GM19463 (cell line): Measurements from ENCODE around the gene CCL7.

Experiments used
- ATAC-seq: cut with Tn5 transposase; IDR thresholded peaks from one replicate; pipeline ENCODE4 v1.9.1; 2021; ENCODE audit warnings: mild to moderate bottlenecking, moderate library complexity; ENCODE audit not compliant: unreplicated experiment

CCL7 gene

GRCh38 chr17:34283571-34283970 is 13.6 kb downstream of the CCL7 start:
- no peak for ATAC-seq

GRCh38 chr17:34285286-34285792 is 15.3 kb downstream of the CCL7 start, which contains the start of gene CCL11:
CCL11 (plus strand) TSS chr17:34285742; CDS start chr17:34285809, 67 bp downstream.
- ATAC-seq: no peak

GRCh38 chr17:34287875-34288274 is 17.9 kb downstream of the CCL7 start:
- ATAC-seq: no peak

- no peak for ATAC-seq
These were observed 20.6 kb downstream of the CCL7 start for GRCh38 chr17:34290586-34290985.

- ATAC-seq: no peak
These were observed 21.8 kb downstream of the CCL7 start for GRCh38 chr17:34291721-34292348.

GRCh38 chr17:34299027-34299426 is 29.0 kb downstream of the CCL7 start:
- no peak for ATAC-seq

- ATAC-seq: no peak
These were observed 30.0 kb downstream of the CCL7 start for GRCh38 chr17:34299956-34300577.

- no peak for ATAC-seq
These were observed 30.8 kb downstream of the CCL7 start for GRCh38 chr17:34300652-34301370.

GRCh38 chr17:34301986-34302385 is 32.0 kb downstream of the CCL7 start:
- no peak for ATAC-seq

- ATAC-seq: no peak
These were observed 32.6 kb downstream of the CCL7 start for GRCh38 chr17:34302636-34303035.

GRCh38 chr17:34303606-34304005 is 33.6 kb downstream of the CCL7 start:
- no peak for ATAC-seq

GRCh38 chr17:34305061-34305460 is 35.0 kb downstream of the CCL7 start:
- ATAC-seq: no peak

GRCh38 chr17:34305606-34306005 is 35.6 kb downstream of the CCL7 start:
- ATAC-seq: no peak

- ATAC-seq: no peak
These were observed 36.4 kb downstream of the CCL7 start for GRCh38 chr17:34306466-34306865.

GRCh38 chr17:34307110-34307509 is 37.1 kb downstream of the CCL7 start:
- no peak for ATAC-seq

- no peak for ATAC-seq
These were observed 38.4 kb downstream of the CCL7 start for GRCh38 chr17:34308371-34308770.

GRCh38 chr17:34311291-34311690 is 41.3 kb downstream of the CCL7 start:
- ATAC-seq: no peak

- no peak for ATAC-seq
These were observed 42.1 kb downstream of the CCL7 start for GRCh38 chr17:34312080-34312479.

- ATAC-seq: no peak
These were observed 43.1 kb downstream of the CCL7 start for GRCh38 chr17:34313164-34313563.

- no peak for ATAC-seq
These were observed 44.3 kb downstream of the CCL7 start for GRCh38 chr17:34314279-34314678.

GRCh38 chr17:34318474-34318873 is 48.5 kb downstream of the CCL7 start:
- no peak for ATAC-seq

- ATAC-seq: no peak
These were observed 49.0 kb downstream of the CCL7 start, which contains the start of gene CCL8 for GRCh38 chr17:34319039-34319483. CCL8 (plus strand) TSS chr17:34319435; CDS start chr17:34319502, 67 bp downstream.
